Pancreas (tissue), 10 donors: Measurements from ENCODE around the gene ALPL. TPM values are rescaled to one million over a fixed set of nuclear protein-coding genes. Genes with fewer than 3 reads are reported as not detected.

Source experiments
- ATAC-seq, 4 donors: fragments of 200-7000 bp; cut with Tn5 transposase; one replicate each; pipeline versions ENCODE4 v1.8.0 to v1.9.1; 2020; ENCODE audit warnings: mild to moderate bottlenecking in 4 of 4, moderate library complexity in 4 of 4
- DNase-seq, 6 donors: peaks; one replicate each; pipeline ENCODE4 v3.0.0-alpha.2; 2020
- FAIRE-seq: peaks from 2 replicates; lab custom pipeline; 2012; peaks lifted over from hg19 to GRCh38; lab: Jason Lieb, UNC
- H3K27ac ChIP-seq, 4 donors: fragments of 200-600 bp; sonication (generic); 1 replicate in 3 of 4; 2 replicates in 1 of 4; pipeline versions ENCODE4 v1.5.0 to v1.8.0; 2020
- H3K27me3 ChIP-seq, 4 donors: fragments of 200-600 bp; one replicate each; pipeline ENCODE4 v1.8.0; 2021
- H3K36me3 ChIP-seq, 3 donors: fragments of 200-600 bp; sonication (generic) in 1 of 3; one replicate each; pipeline versions ENCODE4 v1.5.0 to v1.8.0; 2020 to 2021
- H3K4me1 ChIP-seq, 3 donors: fragments of 200-600 bp; one replicate each; pipeline ENCODE4 v1.8.0; 2021
- H3K4me3 ChIP-seq, 4 donors: fragments of 200-600 bp; sonication (generic) in 2 of 4; one replicate each; pipeline versions ENCODE4 v1.5.0 to v1.8.0; 2020 to 2021
- H3K9me3 ChIP-seq, 4 donors: fragments of 200-600 bp; one replicate each; pipeline ENCODE4 v1.8.0; 2021
- CTCF ChIP-seq, 4 donors: fragments of 200-600 bp; sonication (generic) in 3 of 4; IDR thresholded peaks; one replicate each; pipeline versions ENCODE4 v1.5.0 to v1.8.0; 2021; ENCODE audit warnings: antibody characterized with exemption in 4 of 4
- WGBS, 2 donors: extraction: QIAGEN DNeasy Blood & Tissue Kit; methylation state at CpG; one replicate each; pipeline ENCODE4 v1.1.7; 2013; 5-methylcytosine and 5-hydroxymethylcytosine counted together
- intact Hi-C, 3 donors: fragments of 100-400 bp; cut with DNase I; formaldehyde crosslinking; loops; one replicate each; pipeline versions ENCODE4 v1.11.1 to v1.14.2; 2022
- polyA plus RNA-seq, 2 donors: library from polyadenylated mRNA; stranded (reverse); fragments of 200-250 nt; gene quantifications; one replicate each; pipeline ENCODE4 v1.2.3, GENCODE V29; 2013
- total RNA-seq, 6 donors: library from RNA; stranded (reverse); fragmentation: NEBNext Ultra II Directional in 4 of 6; extraction: Animal tissue kit (Norgen Biotek cat#: 25700) in 4 of 6; gene quantifications; one replicate each; pipeline versions ENCODE4 v1.2.1 to v1.2.4, GENCODE V29; 2021 to 2023
- donor health status: healthy with polysubstance abuse.
- donor health status: DM: no; HTN: no; CAD: no; lungs with moderate emphysema.
- donor health status: DM: no; HTN: no; CAD: no.
- donor health status: control.
- donor health status: control.
- donor health status: Bipolar disorder and iron deficiency.
- donor health status: DM: yes; HTN: yes; CAD: no.
- donor health status: DM: no; HTN: no; CAD: no.
- donor health status: DM: no; HTN: no; CAD: no.
- donor health status: DM: yes; HTN: yes; CAD: no.

The ALPL gene
- total and polyA plus RNA-seq, 8 donors: 0.63 to 6.7 (median 3.0) TPM

GRCh38 chr1:21616372-21616771 lies 107.1 kb downstream of the ALPL start:
- Histone ChIP-seq H3K36me3 (peaks cover 2 to 31% (median 14%) of the 10 kb centered on the region in 3 donors), H3K9me3 (no peaks in the 10 kb centered on the region), H3K4me1 (peaks cover 18 to 28% (median 28%) of the 10 kb centered on the region in 3 donors), H3K4me3 (no peak overlapping the region), H3K27ac (peak overlapping the region; percentile 48 to 85 (median 66)), H3K27me3 (no peaks in the 10 kb centered on the region)
- peak; percentile 2 to 39 (median 10) for ATAC-seq
- TF ChIP-seq CTCF (IDR thresholded peaks at IDR 0.05): no peak
- DNase-seq: peak in 3 of 6 donors; percentile 47 to 50 (median 48)
- FAIRE-seq: no peak
- intact Hi-C loops: no loop called here
- WGBS, 2 donors: 10 to 21% methylated on average over 8 of the region's 8 CpGs

GRCh38 chr1:21617126-21617738 lies 108.0 kb downstream of the ALPL start:
- no peak for ATAC-seq
- 87 to 90% methylated on average over 16 of the region's 16 CpGs for WGBS, 2 donors
- H3K27me3 ChIP-seq: no peaks in the 10 kb centered on the region
- peak overlapping the region; percentile 16 to 85 (median 60) for H3K27ac ChIP-seq
- peak in 1 of 6 donors; percentile 69 for DNase-seq
- no peak for TF ChIP-seq CTCF (IDR thresholded peaks at IDR 0.05)
- H3K4me3 ChIP-seq: no peak overlapping the region
- no peak for FAIRE-seq
- H3K9me3 ChIP-seq: no peaks in the 10 kb centered on the region
- intact Hi-C loops: no loop called here
- peaks cover 18 to 28% (median 28%) of the 10 kb centered on the region in 3 donors for H3K4me1 ChIP-seq
- H3K36me3 ChIP-seq: peaks cover 2 to 22% (median 6%) of the 10 kb centered on the region in 3 donors

GRCh38 chr1:21618059-21618458 lies 108.8 kb downstream of the ALPL start:
- ATAC-seq (no peak), DNase-seq (peak in 1 of 6 donors; percentile 56), FAIRE-seq (no peak)
- TF ChIP-seq CTCF (IDR thresholded peaks at IDR 0.05): no peak
- Histone ChIP-seq H3K9me3 (no peaks in the 10 kb centered on the region), H3K27ac (peak overlapping the region in 2 of 4 donors; percentile 16 to 44), H3K36me3 (peaks cover 0 to 14% (median 1%) of the 10 kb centered on the region in 3 donors), H3K4me3 (no peak overlapping the region), H3K4me1 (peaks cover 23 to 33% (median 31%) of the 10 kb centered on the region in 3 donors), H3K27me3 (no peaks in the 10 kb centered on the region)
- intact Hi-C loops: no loop called here
- 76 to 82% methylated on average over 7 of the region's 7 CpGs for WGBS, 2 donors

GRCh38 chr1:21618561-21619374 lies 109.5 kb downstream of the ALPL start:
- H3K9me3 ChIP-seq: no peaks in the 10 kb centered on the region
- peaks cover 25 to 40% (median 38%) of the 10 kb centered on the region in 3 donors for H3K4me1 ChIP-seq
- ATAC-seq: peak in 1 of 4 donors; percentile 1
- FAIRE-seq: no peak
- H3K4me3 ChIP-seq: peak overlapping the region in 2 of 4 donors; percentile 87 to 92
- H3K27ac ChIP-seq: peak overlapping the region in 3 of 4 donors; percentile 16 to 64 (median 46)
- no peaks in the 10 kb centered on the region for H3K27me3 ChIP-seq
- intact Hi-C loops: no loop called here
- H3K36me3 ChIP-seq: peaks cover 0 to 7% (median 0%) of the 10 kb centered on the region in 3 donors
- peak in 3 of 6 donors; percentile 48 to 86 (median 75) for DNase-seq
- no peak for TF ChIP-seq CTCF (IDR thresholded peaks at IDR 0.05)
- 24 to 30% methylated on average over 22 of the region's 22 CpGs for WGBS, 2 donors
